HCT116 (cell line): ENCODE results near the gene ITPK1. TPM values are rescaled to one million over a fixed set of nuclear protein-coding genes. Genes with fewer than 3 reads are reported as not detected.

Experiments used
- ATAC-seq: fragments of 200-7000 bp; cut with Tn5 transposase; 2 replicates; pipeline ENCODE4 v1.9.1; 2020; ENCODE audit warnings: mild to moderate bottlenecking, moderate library complexity
- BruUV-seq: library from RNA; stranded (reverse); fragments of 400-500 nt; replicated peaks from 2 replicates; lab custom pipeline; 2021; lab: Mats Ljungman, UMichigan
- CTCF ChIA-PET: fragments of 300-600 bp; sonication (Branson Sonifier 250); formaldehyde crosslinking; loops from one replicate; lab custom pipeline; 2021; ENCODE audit warnings: antibody characterized with exemption; lab: Charles Lee
- POLR2A ChIA-PET: fragments of 300-600, 350-600 bp; sonication (Branson Sonifier 250); formaldehyde crosslinking; loops from one replicate; lab custom pipeline; 2021; ENCODE audit warnings: antibody characterized with exemption; lab: Charles Lee
- RAD21 ChIA-PET, 2 experiments: fragments of 300-600 bp; sonication (Branson Sonifier 250); formaldehyde crosslinking; loops; one replicate each; lab custom pipeline; 2023; ENCODE audit warnings: low total read pairs in 2 of 2; ENCODE audit not compliant: uncharacterized antibody in 2 of 2, unreplicated experiment in 2 of 2, low non-redundant PET in 1 of 2; lab: Charles Lee
- DNase-seq: peaks from one replicate; pipeline ENCODE4 v3.0.0-alpha.2; 2010; ENCODE audit warnings: low read depth, low spot score
- H2AFZ ChIP-seq: fragments of 200-600 bp; shearing (Covaris generic), sonication (generic); 2 replicates; pipeline ENCODE4 v1.6.1; 2017; ENCODE audit warnings: low read depth, mixed run types, mixed read lengths, antibody characterized with exemption, low read length; ENCODE audit not compliant: poor library complexity, severe bottlenecking
- H3K27ac ChIP-seq: 2 replicates; pipeline ENCODE4 v1.5.1; 2012; ENCODE audit warnings: low read depth, low read length
- H3K27me3 ChIP-seq: fragments of 200-600 bp; sonication (generic); 2 replicates; pipeline ENCODE4 v1.6.1; 2016; ENCODE audit warnings: mixed run types, low read length, mixed read lengths; ENCODE audit not compliant: insufficient read depth
- H3K36me3 ChIP-seq, 2 experiments: fragments of 200-500 bp in 1 of 2; fragments of 200-600 bp in 1 of 2; sonication (Bioruptor generic) in 1 of 2; sonication (generic) in 1 of 2; 2 replicates each; pipeline versions ENCODE4 v1.5.1 to v1.6.1; 2014 to 2016; ENCODE audit warnings: low read length in 2 of 2, inconsistent platforms in 1 of 2, mixed read lengths in 1 of 2, mixed run types in 1 of 2; ENCODE audit not compliant: insufficient read depth in 2 of 2, control insufficient read depth in 1 of 2
- H3K4me1 ChIP-seq, 2 experiments: fragments of 200-600 bp in 1 of 2; sonication (generic) in 1 of 2; 2 replicates each; pipeline versions ENCODE4 v1.5.1 to v1.6.1; 2012 to 2017; ENCODE audit warnings: low read length in 2 of 2, inconsistent platforms in 1 of 2, mild to moderate bottlenecking in 1 of 2, mixed read lengths in 1 of 2, mixed run types in 1 of 2, moderate library complexity in 1 of 2; ENCODE audit not compliant: insufficient read depth in 2 of 2, control insufficient read depth in 1 of 2
- H3K4me2 ChIP-seq: fragments of 200-600 bp; sonication (generic); 2 replicates; pipeline ENCODE4 v1.6.1; 2017; ENCODE audit warnings: mixed run types, low read length, mixed read lengths
- H3K4me3 ChIP-seq, 2 experiments: fragments of 200-600 bp in 1 of 2; sonication (generic) in 1 of 2; replicated peaks in 1 of 2; 2 replicates each; pipeline ENCODE4 v1.5.1; 2011 to 2016; ENCODE audit warnings: low read length in 2 of 2, control low read depth in 1 of 2, low read depth in 1 of 2, mild to moderate bottlenecking in 1 of 2, mixed read lengths in 1 of 2, mixed run types in 1 of 2
- H3K79me2 ChIP-seq: fragments of 200-600 bp; sonication (generic); 2 replicates; pipeline ENCODE4 v1.6.1; 2017; ENCODE audit warnings: mild to moderate bottlenecking, mixed run types, low read length, moderate library complexity, mixed read lengths; ENCODE audit not compliant: insufficient read depth
- H3K9ac ChIP-seq: fragments of 200-600 bp; sonication (generic); 2 replicates; pipeline ENCODE4 v1.6.1; 2016; ENCODE audit warnings: low read length, mixed read lengths
- H3K9me2 ChIP-seq: fragments of 200-600 bp; sonication (generic), shearing (Covaris generic); 2 replicates; pipeline ENCODE4 v1.6.1; 2017; ENCODE audit warnings: mixed run types, mild to moderate bottlenecking, moderate library complexity; ENCODE audit not compliant: insufficient read depth
- H3K9me3 ChIP-seq, 2 experiments: fragments of 200-500 bp in 1 of 2; fragments of 200-600 bp in 1 of 2; sonication (Bioruptor generic) in 1 of 2; sonication (generic) in 1 of 2; 2 replicates each; pipeline ENCODE4 v1.6.1; 2014 to 2017; ENCODE audit warnings: low read length in 2 of 2, mixed read lengths in 2 of 2, inconsistent platforms in 1 of 2, low read depth in 1 of 2, mild to moderate bottlenecking in 1 of 2, mixed run types in 1 of 2, moderate library complexity in 1 of 2; ENCODE audit not compliant: control insufficient read depth in 1 of 2, insufficient read depth in 1 of 2
- H4K20me1 ChIP-seq: fragments of 200-600 bp; sonication (generic), shearing (Covaris generic); 2 replicates; pipeline ENCODE4 v1.6.1; 2017; ENCODE audit warnings: mixed run types, mild to moderate bottlenecking, moderate library complexity; ENCODE audit not compliant: insufficient read depth
- CBX3 ChIP-seq: IDR thresholded peaks from 2 replicates; pipeline ENCODE4 v1.6.1; 2012; ENCODE audit warnings: low read depth
- CTCF ChIP-seq, 3 experiments: fragments of 200-600 bp in 1 of 3; sonication (generic) in 1 of 3; IDR thresholded peaks in 2 of 3; conservative IDR thresholded peaks in 1 of 3; 2 replicates each; pipeline ENCODE4 v1.5.1; 2012 to 2017; ENCODE audit warnings: low read depth in 2 of 3, low read length in 2 of 3, antibody characterized with exemption in 1 of 3, borderline replicate concordance in 1 of 3, control low read depth in 1 of 3, mild to moderate bottlenecking in 1 of 3, mixed read lengths in 1 of 3, mixed run types in 1 of 3, moderate library complexity in 1 of 3; ENCODE audit not compliant: insufficient read depth in 1 of 3
- ELF1 ChIP-seq: IDR thresholded peaks from 2 replicates; pipeline ENCODE4 v1.6.1; 2012; ENCODE audit warnings: low read depth, borderline replicate concordance
- EZH2 ChIP-seq: fragments of 200-600 bp; sonication (generic); IDR thresholded peaks from 2 replicates; pipeline ENCODE4 v1.6.1; 2017; ENCODE audit warnings: antibody characterized with exemption, mixed run types
- EZH2phosphoT487 ChIP-seq: fragments of 200-600 bp; IDR thresholded peaks from 2 replicates; pipeline ENCODE4 v1.6.1; 2018; ENCODE audit warnings: antibody characterized with exemption, borderline replicate concordance
- POLR2AphosphoS5 ChIP-seq: IDR thresholded peaks from 2 replicates; pipeline ENCODE4 v1.6.1; 2011; ENCODE audit warnings: mild to moderate bottlenecking, low read depth, low read length, moderate library complexity
- RAD21 ChIP-seq: IDR thresholded peaks from 2 replicates; pipeline ENCODE4 v1.6.1; 2012; ENCODE audit warnings: low read depth, mild to moderate bottlenecking
- SRF ChIP-seq: IDR thresholded peaks from 2 replicates; pipeline ENCODE4 v1.6.1; 2012; ENCODE audit warnings: low read depth
- ZNF274 ChIP-seq: fragments of 200-500 bp; sonication (Bioruptor generic); IDR thresholded peaks from 2 replicates; pipeline ENCODE4 v1.6.1; 2014; ENCODE audit warnings: mild to moderate bottlenecking, low read depth, low read length, inconsistent platforms
- intact Hi-C: fragments of 100-400 bp; cut with micrococcal nuclease; formaldehyde crosslinking; loops from 2 replicates; pipeline ENCODE4 v1.10.0; 2022
- total RNA-seq: library from RNA; stranded (reverse); gene quantifications from one replicate; pipeline ENCODE4 v1.2.1, GENCODE V29; 2021; ENCODE audit not compliant: unreplicated experiment
- TF ChIP-seq, protein P1 (sequence below): IDR thresholded peaks from 2 replicates; pipeline ENCODE4 v1.6.1; 2012
- TF ChIP-seq, protein P2 (sequence below): IDR thresholded peaks from 2 replicates; pipeline ENCODE4 v1.6.1; 2012
- TF ChIP-seq, protein P3 (sequence below): IDR thresholded peaks from 2 replicates; pipeline ENCODE4 v1.6.1; 2012; ENCODE audit warnings: low read depth

Gene ITPK1
- total RNA-seq, 1 experiment from 2014 or later, result 70.2 TPM

- TF ChIP-seq CTCF (IDR thresholded peaks at IDR 0.05 in 2 of 3, conservative IDR thresholded peaks at IDR 0.05 in 1 of 3; ENCODE audit: borderline replicate concordance in 1 of 3, insufficient read depth in 1 of 3, low read depth in 2 of 3, low read length in 2 of 3), result no peak
- TF ChIP-seq, protein P1, sequence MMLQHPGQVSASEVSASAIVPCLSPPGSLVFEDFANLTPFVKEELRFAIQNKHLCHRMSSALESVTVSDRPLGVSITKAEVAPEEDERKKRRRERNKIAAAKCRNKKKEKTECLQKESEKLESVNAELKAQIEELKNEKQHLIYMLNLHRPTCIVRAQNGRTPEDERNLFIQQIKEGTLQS, result no peak
- no peak for TF ChIP-seq ELF1
- TF ChIP-seq SRF, result no peak
Measured at GRCh38 chr14:92967346-92967926, 148.3 kb downstream of the ITPK1 start (continued).

- DNase-seq, result no peak
- ATAC-seq, result no peak
- H3K36me3 ChIP-seq, result no peaks in the 10 kb centered on the region
- no TSS peak for BruUV-seq
- TF ChIP-seq CBX3, result no peak
- no peak for TF ChIP-seq CTCF (IDR thresholded peaks at IDR 0.05 in 2 of 3, conservative IDR thresholded peaks at IDR 0.05 in 1 of 3; ENCODE audit: borderline replicate concordance in 1 of 3, insufficient read depth in 1 of 3, low read depth in 2 of 3, low read length in 2 of 3)
- TF ChIP-seq ZNF274, result no peak
- no peak for TF ChIP-seq SRF
- TF ChIP-seq EZH2phosphoT487, result no peak
- TF ChIP-seq, protein P2, sequence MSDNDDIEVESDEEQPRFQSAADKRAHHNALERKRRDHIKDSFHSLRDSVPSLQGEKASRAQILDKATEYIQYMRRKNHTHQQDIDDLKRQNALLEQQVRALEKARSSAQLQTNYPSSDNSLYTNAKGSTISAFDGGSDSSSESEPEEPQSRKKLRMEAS, result no peak
- TF ChIP-seq, protein P3, sequence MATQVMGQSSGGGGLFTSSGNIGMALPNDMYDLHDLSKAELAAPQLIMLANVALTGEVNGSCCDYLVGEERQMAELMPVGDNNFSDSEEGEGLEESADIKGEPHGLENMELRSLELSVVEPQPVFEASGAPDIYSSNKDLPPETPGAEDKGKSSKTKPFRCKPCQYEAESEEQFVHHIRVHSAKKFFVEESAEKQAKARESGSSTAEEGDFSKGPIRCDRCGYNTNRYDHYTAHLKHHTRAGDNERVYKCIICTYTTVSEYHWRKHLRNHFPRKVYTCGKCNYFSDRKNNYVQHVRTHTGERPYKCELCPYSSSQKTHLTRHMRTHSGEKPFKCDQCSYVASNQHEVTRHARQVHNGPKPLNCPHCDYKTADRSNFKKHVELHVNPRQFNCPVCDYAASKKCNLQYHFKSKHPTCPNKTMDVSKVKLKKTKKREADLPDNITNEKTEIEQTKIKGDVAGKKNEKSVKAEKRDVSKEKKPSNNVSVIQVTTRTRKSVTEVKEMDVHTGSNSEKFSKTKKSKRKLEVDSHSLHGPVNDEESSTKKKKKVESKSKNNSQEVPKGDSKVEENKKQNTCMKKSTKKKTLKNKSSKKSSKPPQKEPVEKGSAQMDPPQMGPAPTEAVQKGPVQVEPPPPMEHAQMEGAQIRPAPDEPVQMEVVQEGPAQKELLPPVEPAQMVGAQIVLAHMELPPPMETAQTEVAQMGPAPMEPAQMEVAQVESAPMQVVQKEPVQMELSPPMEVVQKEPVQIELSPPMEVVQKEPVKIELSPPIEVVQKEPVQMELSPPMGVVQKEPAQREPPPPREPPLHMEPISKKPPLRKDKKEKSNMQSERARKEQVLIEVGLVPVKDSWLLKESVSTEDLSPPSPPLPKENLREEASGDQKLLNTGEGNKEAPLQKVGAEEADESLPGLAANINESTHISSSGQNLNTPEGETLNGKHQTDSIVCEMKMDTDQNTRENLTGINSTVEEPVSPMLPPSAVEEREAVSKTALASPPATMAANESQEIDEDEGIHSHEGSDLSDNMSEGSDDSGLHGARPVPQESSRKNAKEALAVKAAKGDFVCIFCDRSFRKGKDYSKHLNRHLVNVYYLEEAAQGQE, result no peak
- no peak for TF ChIP-seq POLR2AphosphoS5
- TF ChIP-seq, protein P1, result no peak
- no peak for TF ChIP-seq ELF1
- no peak for TF ChIP-seq EZH2
- no peak for TF ChIP-seq RAD21
- TF ChIP-seq, all 23 proteins: peak for 0
- Histone ChIP-seq H3K9ac (no peak overlapping the region), H4K20me1 (no peaks in the 10 kb centered on the region), H3K9me3 (no peaks in the 10 kb centered on the region), H3K27ac (no peak overlapping the region), H3K27me3 (no peaks in the 10 kb centered on the region), H3K4me2 (no peak overlapping the region), H3K79me2 (peaks cover 4% of the 10 kb centered on the region; the same call in 1 of the 2 replicates), H2AFZ (no peak overlapping the region), H3K4me1 (peaks cover 13 to 43% of the 10 kb centered on the region in 2 experiments), H3K4me3 (no peak overlapping the region), H3K9me2 (no peaks in the 10 kb centered on the region)
- ChIA-PET RAD21 (no interaction called here), CTCF (no interaction called here), POLR2A (no interaction called here)
- intact Hi-C loops, result no loop called here
Measured at GRCh38 chr14:92965281-92965680, 150.4 kb downstream of the ITPK1 start.
